DOHH2 (cell line): ENCODE measurements around the gene SV2C.

Source experiments
- CTCF ChIP-seq: fragments of 200-600 bp; sonication (generic); IDR thresholded peaks from one replicate; pipeline ENCODE4 v1.5.1; 2014; ENCODE audit warnings: antibody characterized with exemption, mild to moderate bottlenecking, low read depth, low read length; ENCODE audit not compliant: poor library complexity, severe bottlenecking
- EZH2phosphoT487 ChIP-seq: fragments of 200-600 bp; sonication (generic); IDR thresholded peaks from 2 replicates; pipeline ENCODE4 v1.6.1; 2017; ENCODE audit warnings: borderline replicate concordance, mild to moderate bottlenecking, antibody characterized with exemption, low read length, moderate library complexity, mixed read lengths

DNA sequence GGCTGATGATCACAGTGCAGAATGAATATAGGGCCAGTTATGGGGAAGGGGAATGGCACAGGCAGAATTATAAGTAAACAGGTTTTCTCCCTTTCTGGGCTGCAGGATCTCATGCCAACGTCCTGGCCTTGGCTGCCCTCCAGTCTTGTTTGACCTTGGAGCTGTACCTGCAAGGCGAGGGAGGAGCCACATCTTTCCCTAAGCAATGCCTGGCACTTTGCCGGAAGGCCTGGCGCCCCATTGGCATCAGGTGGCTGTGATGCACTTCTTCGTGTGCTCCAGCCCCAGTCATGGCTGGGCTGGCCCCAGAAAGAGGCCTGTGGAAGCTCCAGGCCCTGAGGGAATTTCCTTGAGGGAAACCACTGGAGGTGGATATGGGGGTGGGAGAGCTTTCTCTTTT is 303.2 kb downstream of the SV2C start:
- no peak for TF ChIP-seq CTCF
- no peak for TF ChIP-seq EZH2phosphoT487
